SK-N-SH treated with all-trans-retinoic acid at 6 μM for 48 hours (cell line): ENCODE measurements around the gene NBPF1.
"Not testable (repeated sequence)": the region's sequence is repeated elsewhere in the genome, so short reads cannot be mapped to it uniquely, and the experiment has no call there.

ENCODE experiments used
- PATZ1 ChIP-seq: fragments of 250-450 bp; sonication (Bioruptor Pico); IDR thresholded peaks from 2 replicates; pipeline ENCODE4 v1.8.0; 2020; ENCODE audit warnings: mild to moderate bottlenecking, moderate library complexity, borderline replicate concordance
- ZC3H10 ChIP-seq: fragments of 250-450 bp; sonication (Bioruptor Pico); IDR thresholded peaks from 2 replicates; pipeline ENCODE4 v1.5.1; 2021; ENCODE audit warnings: mild to moderate bottlenecking, moderate library complexity
- ZFP3 ChIP-seq: fragments of 250-450 bp; sonication (Bioruptor Pico); IDR thresholded peaks from 2 replicates; pipeline ENCODE4 v1.5.0; 2020; ENCODE audit warnings: mild to moderate bottlenecking, moderate library complexity

GRCh38 chr1:16610553-16610952 lies 2.8 kb downstream of the NBPF1 start:
- not testable (repeated sequence) for TF ChIP-seq PATZ1, ZFP3, ZC3H10 (CRISPR knock-in tag)
